H1 (cell line): ENCODE results near the gene UBTD1. TPM values are rescaled to one million over a fixed set of nuclear protein-coding genes. Genes with fewer than 3 reads are reported as not detected.

Experiments
- CTCF ChIA-PET: fragments of 300-600 bp; sonication (Branson Sonifier 250); formaldehyde crosslinking; loops from one replicate; lab custom pipeline; 2021; ENCODE audit not compliant: partially characterized antibody; lab: Charles Lee
- POLR2A ChIA-PET: fragments of 300-600 bp; sonication (Branson Sonifier 250); formaldehyde crosslinking; loops from one replicate; lab custom pipeline; 2021; ENCODE audit warnings: inconsistent platforms; ENCODE audit not compliant: partially characterized antibody; lab: Charles Lee
- DNase-seq, 2 experiments: peaks; one replicate each; pipeline versions ENCODE4 v3.0.0 to v3.0.0-alpha.2; 2010 to 2022; ENCODE audit warnings: low spot score in 2 of 2, low read depth in 1 of 2, mixed read lengths in 1 of 2
- FAIRE-seq: peaks from 2 replicates; lab custom pipeline; 2011; peaks lifted over from hg19 to GRCh38; lab: Jason Lieb, UNC
- H2AFZ ChIP-seq: 2 replicates; pipeline ENCODE4 v1.8.1; 2012; ENCODE audit warnings: low read length, inconsistent platforms
- H2AK5ac ChIP-seq: 2 replicates; pipeline ENCODE4 v1.6.1; 2013; ENCODE audit warnings: low read depth, low read length
- H2BK120ac ChIP-seq: replicated peaks from 2 replicates; pipeline ENCODE3; 2013; ENCODE audit warnings: low read depth, low read length, inconsistent platforms
- H2BK12ac ChIP-seq: 2 replicates; pipeline ENCODE4 v1.6.1; 2013; ENCODE audit warnings: low read depth, low read length
- H2BK15ac ChIP-seq: 2 replicates; pipeline ENCODE4 v1.6.1; 2013; ENCODE audit warnings: low read length
- H2BK20ac ChIP-seq: 2 replicates; pipeline ENCODE4 v1.6.1; 2013; ENCODE audit warnings: low read length
- H2BK5ac ChIP-seq: 2 replicates; pipeline ENCODE4 v1.6.1; 2013; ENCODE audit warnings: low read depth, low read length
- H3K14ac ChIP-seq: 2 replicates; pipeline ENCODE4 v1.6.1; 2013; ENCODE audit warnings: inconsistent platforms; ENCODE audit not compliant: insufficient read length
- H3K18ac ChIP-seq: 2 replicates; pipeline ENCODE4 v1.6.1; 2013; ENCODE audit warnings: low read length; ENCODE audit errors: extremely low read depth
- H3K23ac ChIP-seq: 2 replicates; pipeline ENCODE4 v1.6.1; 2013; ENCODE audit warnings: inconsistent platforms; ENCODE audit not compliant: insufficient read length
- H3K23me2 ChIP-seq: 2 replicates; pipeline ENCODE4 v1.6.1; 2013; ENCODE audit warnings: low read depth, low read length
- H3K27ac ChIP-seq: 2 replicates; pipeline ENCODE4 v1.6.1; 2011; ENCODE audit warnings: low read depth, low read length, inconsistent platforms
- H3K27me3 ChIP-seq, 4 experiments: replicated peaks in 1 of 4; 1 replicate in 1 of 4; 2 replicates in 3 of 4; pipeline versions ENCODE4 v1.6.1 to v1.8.1; 2011 to 2013; ENCODE audit warnings: low read length in 3 of 4, mild to moderate bottlenecking in 3 of 4, inconsistent platforms in 2 of 4, mixed read lengths in 2 of 4, moderate library complexity in 1 of 4; ENCODE audit not compliant: control insufficient read depth in 3 of 4, insufficient read depth in 3 of 4; ENCODE audit errors: extremely low read depth in 1 of 4
- H3K36me3 ChIP-seq, 4 experiments: 2 replicates each; pipeline versions ENCODE4 v1.6.1 to v1.8.1; 2011 to 2013; ENCODE audit warnings: mild to moderate bottlenecking in 4 of 4, low read length in 3 of 4, moderate library complexity in 2 of 4, control low read depth in 1 of 4, inconsistent platforms in 1 of 4; ENCODE audit not compliant: insufficient read depth in 4 of 4, control insufficient read depth in 2 of 4
- H3K4ac ChIP-seq: replicated peaks from 2 replicates; pipeline ENCODE3; 2013; ENCODE audit warnings: low read length, low read depth, mixed read lengths, inconsistent platforms; ENCODE audit not compliant: insufficient read length
- H3K4me1 ChIP-seq, 4 experiments: replicated peaks in 1 of 4; 1 replicate in 1 of 4; 2 replicates in 3 of 4; pipeline versions ENCODE4 v1.6.1 to v1.8.1; 2011 to 2013; ENCODE audit warnings: low read length in 3 of 4, inconsistent platforms in 2 of 4, mixed read lengths in 1 of 4; ENCODE audit not compliant: insufficient read depth in 4 of 4, control insufficient read depth in 3 of 4
- H3K4me2 ChIP-seq, 2 experiments: 2 replicates each; pipeline versions ENCODE4 v1.6.1 to v1.8.1; 2011 to 2013; ENCODE audit warnings: low read depth in 2 of 2, low read length in 2 of 2, control low read depth in 1 of 2, inconsistent platforms in 1 of 2, mild to moderate bottlenecking in 1 of 2; ENCODE audit not compliant: insufficient read depth in 1 of 2
- H3K4me3 ChIP-seq, 4 experiments: fragments of 200-600, 300-600 bp in 1 of 4; sonication (generic), shearing (Covaris generic), sonication (Bioruptor Twin) in 1 of 4; 2 replicates each; pipeline versions ENCODE4 v1.5.1 to v1.8.1; 2011 to 2016; ENCODE audit warnings: low read length in 4 of 4, low read depth in 3 of 4, control low read depth in 2 of 4, inconsistent platforms in 2 of 4, mild to moderate bottlenecking in 2 of 4, mixed read lengths in 1 of 4, moderate library complexity in 1 of 4; ENCODE audit not compliant: insufficient read depth in 2 of 4; ENCODE audit errors: extremely low read depth in 1 of 4
- H3K56ac ChIP-seq: replicated peaks from 2 replicates; pipeline ENCODE3; 2013; ENCODE audit warnings: low read depth, mild to moderate bottlenecking, mixed read lengths, low read length, inconsistent platforms; ENCODE audit not compliant: insufficient read length
- H3K79me1 ChIP-seq: 2 replicates; pipeline ENCODE4 v1.6.1; 2013; ENCODE audit warnings: low read depth, low read length, control low read depth
- H3K79me2 ChIP-seq, 2 experiments: 2 replicates each; pipeline versions ENCODE4 v1.6.1 to v1.8.1; 2012 to 2013; ENCODE audit warnings: low read length in 2 of 2, mild to moderate bottlenecking in 2 of 2, inconsistent platforms in 1 of 2; ENCODE audit not compliant: insufficient read depth in 2 of 2, control insufficient read depth in 1 of 2
- H3K9ac ChIP-seq, 4 experiments: replicated peaks in 1 of 4; 1 replicate in 1 of 4; 2 replicates in 3 of 4; pipeline versions ENCODE4 v1.6.1 to v1.8.1; 2011 to 2013; ENCODE audit warnings: low read depth in 3 of 4, low read length in 3 of 4, control low read depth in 2 of 4, mild to moderate bottlenecking in 2 of 4, moderate library complexity in 2 of 4, inconsistent platforms in 1 of 4; ENCODE audit errors: extremely low read depth in 1 of 4
- H3K9me3 ChIP-seq, 2 experiments: 2 replicates each; pipeline versions ENCODE4 v1.6.1 to v1.8.1; 2012 to 2013; ENCODE audit warnings: mild to moderate bottlenecking in 2 of 2, moderate library complexity in 2 of 2, control low read depth in 1 of 2, inconsistent platforms in 1 of 2, low read depth in 1 of 2, low read length in 1 of 2, mixed read lengths in 1 of 2; ENCODE audit not compliant: insufficient read depth in 2 of 2
- H4K20me1 ChIP-seq, 2 experiments: replicated peaks in 1 of 2; 2 replicates each; pipeline versions ENCODE3 to v1.8.1; 2011 to 2013; ENCODE audit warnings: inconsistent platforms in 2 of 2, low read length in 2 of 2, mild to moderate bottlenecking in 1 of 2; ENCODE audit not compliant: insufficient read depth in 2 of 2, control insufficient read depth in 1 of 2
- H4K5ac ChIP-seq: 2 replicates; pipeline ENCODE4 v1.6.1; 2013; ENCODE audit warnings: low read length, low read depth, mixed read lengths, inconsistent platforms; ENCODE audit not compliant: insufficient read length
- H4K8ac ChIP-seq: 2 replicates; pipeline ENCODE4 v1.8.0; 2013; ENCODE audit warnings: mild to moderate bottlenecking, moderate library complexity, low read length, inconsistent platforms; ENCODE audit not compliant: insufficient read depth; ENCODE audit errors: extremely low read depth
- H4K91ac ChIP-seq: replicated peaks from 2 replicates; pipeline ENCODE3; 2013; ENCODE audit warnings: low read length, mixed read lengths, inconsistent platforms; ENCODE audit not compliant: insufficient read length
- BACH1 ChIP-seq: IDR thresholded peaks from 2 replicates; pipeline ENCODE4 v1.6.1; 2012; ENCODE audit warnings: low read length, improper control_type of control experiment
- CHD2 ChIP-seq: IDR thresholded peaks from 2 replicates; pipeline ENCODE4 v1.6.1; 2012; ENCODE audit warnings: low read length, improper control_type of control experiment
- E2F6 ChIP-seq: IDR thresholded peaks from 2 replicates; pipeline ENCODE4 v1.6.1; 2012; ENCODE audit warnings: inconsistent platforms
- JUN ChIP-seq: IDR thresholded peaks from 2 replicates; pipeline ENCODE4 v1.6.1; 2011; ENCODE audit warnings: low read depth, mild to moderate bottlenecking, improper control_type of control experiment, low read length
- JUND ChIP-seq: IDR thresholded peaks from 2 replicates; pipeline ENCODE4 v1.6.1; 2011; ENCODE audit warnings: mild to moderate bottlenecking, improper control_type of control experiment, low read length
- NANOG ChIP-seq: IDR thresholded peaks from 2 replicates; pipeline ENCODE4 v1.6.1; 2011; ENCODE audit warnings: low read length, low read depth, mild to moderate bottlenecking, inconsistent platforms; ENCODE audit not compliant: insufficient read depth, poor library complexity, severe bottlenecking
- SAP30 ChIP-seq: fragments of 300-600 bp; sonication (generic); IDR thresholded peaks from 2 replicates; pipeline ENCODE4 v1.7.1; 2012; ENCODE audit warnings: low read length, moderate library complexity, mild to moderate bottlenecking, inconsistent platforms; ENCODE audit not compliant: insufficient read depth, insufficient replicate concordance
- SIRT6 ChIP-seq: IDR thresholded peaks from one replicate; pipeline ENCODE4 v1.7.1; 2012; ENCODE audit warnings: low read length, inconsistent platforms
- SIX5 ChIP-seq: IDR thresholded peaks from 2 replicates; pipeline ENCODE4 v1.6.1; 2011; ENCODE audit warnings: mild to moderate bottlenecking, low read depth, low read length
- SP2 ChIP-seq: IDR thresholded peaks from 2 replicates; pipeline ENCODE4 v1.6.1; 2012; ENCODE audit warnings: mild to moderate bottlenecking, low read length, inconsistent platforms
- SRF ChIP-seq: IDR thresholded peaks from 2 replicates; pipeline ENCODE4 v1.6.1; 2011; ENCODE audit warnings: mild to moderate bottlenecking, low read depth, low read length, moderate library complexity
- SUZ12 ChIP-seq: fragments of 200-600 bp; sonication (generic); IDR thresholded peaks from 2 replicates; pipeline ENCODE4 v1.6.1; 2012; ENCODE audit warnings: mild to moderate bottlenecking, inconsistent platforms, low read length, moderate library complexity, mixed read lengths
- TCF12 ChIP-seq: IDR thresholded peaks from 2 replicates; pipeline ENCODE4 v1.6.1; 2011; ENCODE audit warnings: low read depth, mild to moderate bottlenecking, low read length
- TEAD4 ChIP-seq: IDR thresholded peaks from 2 replicates; pipeline ENCODE4 v1.6.1; 2012; ENCODE audit warnings: low read depth, low read length, inconsistent platforms, mixed read lengths
- YY1 ChIP-seq: IDR thresholded peaks from 2 replicates; pipeline ENCODE4 v1.6.1; 2011; ENCODE audit warnings: low read depth, mild to moderate bottlenecking, low read length
- WGBS, 2 experiments: shearing (Covaris generic) in 1 of 2; methylation state at CpG; one replicate each; pipeline versions ENCODE4 v1.1.6 to v1.1.7; 2013 to 2015; ENCODE audit warnings: low lambda C conversion rate in 2 of 2, mixed read lengths in 2 of 2, inconsistent platforms in 1 of 2, low coverage in 1 of 2, missing lambda C conversion rate in 1 of 2; ENCODE audit not compliant: insufficient replicate concordance in 2 of 2, insufficient coverage in 1 of 2, insufficient read length in 1 of 2; ENCODE audit errors: extremely low coverage in 1 of 2, missing lambda C conversion rate in 1 of 2; 5-methylcytosine and 5-hydroxymethylcytosine counted together
- polyA plus RNA-seq, 7 experiments: library from polyadenylated mRNA; depleted of rRNA in 3 of 7; stranded (reverse) in 5 of 7; unstranded in 2 of 7; fragments of >200 nt in 5 of 7; fragments of 200-250 nt in 2 of 7; gene quantifications; 1 replicate in 5 of 7; 2 replicates in 1 of 7; 4 replicates in 1 of 7; pipeline versions ENCODE4 v1.2.1 to v1.2.3, GENCODE V29; 2011 to 2013; ENCODE audit warnings: missing spikeins in 2 of 7, mixed read lengths in 2 of 7
- total RNA-seq: library from RNA; stranded (reverse); fragmentation: NEBNext Ultra II Directional; extraction: Animal tissue kit (Norgen Biotek cat#: 25700); gene quantifications from 2 replicates; pipeline ENCODE4 v1.2.1, GENCODE V29; 2021

UBTD1 gene
- total and polyA plus RNA-seq, 2 of the 8 experiments (the other 6 are each of a cell fraction or from before 2014, with no cell fraction given): 22.3 to 36.2 TPM

- peaks cover 0 to 19% (median 3%) of the 10 kb centered on the region in 4 experiments; a peak in 4 of 8 replicates for H3K36me3 ChIP-seq
- no peak overlapping the region; a peak in 2 of 7 replicates for H3K9ac ChIP-seq
- H2BK20ac ChIP-seq: no peak overlapping the region
- H4K20me1 ChIP-seq: peaks cover 0 to 3% of the 10 kb centered on the region in 2 experiments
- no peak overlapping the region for H2BK120ac ChIP-seq
- no peak overlapping the region for H3K56ac ChIP-seq
- 0 out of 2 replicates have a peak overlapping the region, but pooled peaks have one; percentile 11 for H4K8ac ChIP-seq
- no peak overlapping the region for H2BK12ac ChIP-seq
- DNase-seq (no peak), FAIRE-seq (no peak)
- H3K79me2 ChIP-seq: peaks cover 0 to 52% of the 10 kb centered on the region in 2 experiments; a peak in 2 of 4 replicates
- H3K4me1 ChIP-seq: peaks cover 8 to 16% (median 11%) of the 10 kb centered on the region in 4 experiments; a peak in 6 of 7 replicates
- no peak overlapping the region for H3K23ac ChIP-seq
- no peak overlapping the region for H2AK5ac ChIP-seq
- H3K79me1 ChIP-seq: peaks cover 9% of the 10 kb centered on the region
- no peak overlapping the region for H3K4me2 ChIP-seq
- no peak overlapping the region for H4K91ac ChIP-seq
- WGBS, 2 experiments: 79% methylated on average over 3 of the region's 3 CpGs; no CpG with 5 or more reads in 1 of the 2 experiments
- H3K27ac ChIP-seq: no peak overlapping the region
- no peaks in the 10 kb centered on the region for H3K9me3 ChIP-seq
- H3K27me3 ChIP-seq: no peaks in the 10 kb centered on the region
- no peak overlapping the region for H2BK5ac ChIP-seq
- no peak overlapping the region for H2AFZ ChIP-seq
- POLR2A ChIA-PET: interaction anchor here (0.8 to 2.0 kb wide), 3 partner anchors 9 to 16 kb away, joined by 3 to 5 read pairs (median 4); no protein-coding TSS in a partner anchor
- H3K14ac ChIP-seq: no peak overlapping the region
- H3K18ac ChIP-seq: no peak overlapping the region
- no peak overlapping the region for H3K4me3 ChIP-seq
- CTCF ChIA-PET: interaction anchor here (2.1 to 4.5 kb wide), 2 partner anchors 51 to 88 kb away, joined by 6 to 18 read pairs; no protein-coding TSS in a partner anchor
- H2BK15ac ChIP-seq: no peak overlapping the region
- H3K23me2 ChIP-seq: no peaks in the 10 kb centered on the region
- H3K4ac ChIP-seq: no peak overlapping the region
- no peak overlapping the region for H4K5ac ChIP-seq
- no peak for TF ChIP-seq TCF12
- no peak for TF ChIP-seq TEAD4
- no peak for TF ChIP-seq E2F6
- no peak for TF ChIP-seq SAP30
- no peak for TF ChIP-seq YY1
- no peak for TF ChIP-seq JUND
- no peak for TF ChIP-seq SUZ12
- no peak for TF ChIP-seq BACH1
- no peak for TF ChIP-seq CHD2
- no peak for TF ChIP-seq SP2
- no peak for TF ChIP-seq SRF
- TF ChIP-seq JUN: no peak
- TF ChIP-seq NANOG: no peak
- TF ChIP-seq SIRT6: no peak
- no peak for TF ChIP-seq SIX5
Observed at GRCh38 chr10:97483506-97483905, 15.2 kb upstream of the UBTD1 start.
